OCI-LY3 (cell line): ENCODE data around the gene CCDC71.

Source experiments
- H2AFZ ChIP-seq: fragments of 200-600, 300-600 bp; shearing (Covaris generic); 2 replicates; pipeline ENCODE4 v1.6.0; 2014; ENCODE audit warnings: antibody characterized with exemption, low read depth, low read length
- H3K27ac ChIP-seq: fragments of 200-600, 300-600 bp; sonication (generic); 2 replicates; pipeline ENCODE4 v1.5.1; 2014; ENCODE audit warnings: mild to moderate bottlenecking, low read length, moderate library complexity, mixed read lengths
- H3K27me3 ChIP-seq: fragments of 200-600, 300-600 bp; sonication (generic); 2 replicates; pipeline ENCODE4 v1.6.1; 2014; ENCODE audit warnings: low read depth, low read length, mixed read lengths
- H3K36me3 ChIP-seq: fragments of 200-600, 300-600 bp; sonication (generic); replicated peaks from 2 replicates; pipeline ENCODE3; 2014; ENCODE audit warnings: low read depth, low read length, mixed read lengths
- H3K4me1 ChIP-seq: fragments of 300-600, 200-600 bp; sonication (generic); 2 replicates; pipeline ENCODE4 v1.6.1; 2014; ENCODE audit warnings: low read length, mixed read lengths
- H3K4me2 ChIP-seq: fragments of 200-600, 300-600 bp; sonication (generic); 2 replicates; pipeline ENCODE4 v1.6.1; 2014; ENCODE audit warnings: low read length, mixed read lengths
- H3K4me3 ChIP-seq: fragments of 300-600, 200-600 bp; sonication (generic); 2 replicates; pipeline ENCODE4 v1.5.1; 2014; ENCODE audit warnings: antibody characterized with exemption, mild to moderate bottlenecking, low read length, moderate library complexity
- H3K79me2 ChIP-seq: fragments of 300-600, 200-600 bp; shearing (Covaris generic); 2 replicates; pipeline ENCODE4 v1.6.1; 2014; ENCODE audit warnings: mild to moderate bottlenecking, low read length, mixed read lengths
- H3K9ac ChIP-seq: fragments of 300-600, 200-600 bp; shearing (Covaris generic); 2 replicates; pipeline ENCODE4 v1.6.0; 2014; ENCODE audit warnings: mild to moderate bottlenecking, low read length, moderate library complexity
- H3K9me3 ChIP-seq: fragments of 200-600, 300-600 bp; shearing (Covaris generic); 2 replicates; pipeline ENCODE4 v1.6.1; 2014; ENCODE audit warnings: low read length, mixed read lengths; ENCODE audit not compliant: insufficient read depth
- H4K20me1 ChIP-seq: fragments of 200-600, 300-600 bp; sonication (generic); 2 replicates; pipeline ENCODE4 v1.6.1; 2016; ENCODE audit warnings: low read length, mixed read lengths; ENCODE audit not compliant: insufficient read depth
- EZH2phosphoT487 ChIP-seq: fragments of 200-600 bp; shearing (Covaris generic); IDR thresholded peaks from 2 replicates; pipeline ENCODE4 v1.6.1; 2018; ENCODE audit warnings: antibody characterized with exemption, mixed run types, low read depth
- TF ChIP-seq, protein P1 (sequence below): fragments of 200-600, 300-600 bp; sonication (generic); IDR thresholded peaks from 2 replicates; pipeline ENCODE4 v1.5.1; 2014; ENCODE audit warnings: antibody characterized with exemption, low read length, low read depth

Gene CCDC71

DNA sequence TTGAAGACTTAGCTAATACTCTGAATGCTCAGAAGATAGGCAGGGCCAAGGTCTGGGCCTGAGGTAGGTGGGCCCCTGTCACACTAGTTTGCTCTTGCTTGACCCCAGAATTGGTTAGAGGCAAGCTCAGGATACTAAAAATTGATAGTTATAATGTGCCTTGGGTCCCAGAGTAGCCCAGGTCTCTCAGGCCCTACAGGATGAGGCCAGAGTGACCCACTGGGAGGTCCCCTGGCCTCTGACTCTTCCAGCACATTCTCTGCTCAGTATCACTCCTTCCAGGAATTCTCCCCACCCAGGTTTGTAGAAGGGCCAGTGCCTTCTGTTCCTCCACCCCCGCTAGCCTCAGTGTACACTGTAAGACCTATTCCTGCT lies 4.6 kb upstream of the CCDC71 start:
- Histone ChIP-seq H3K9ac (peak overlapping the region; percentile 83), H3K4me3 (peak overlapping the region; percentile 82), H3K36me3 (no peaks in the 10 kb centered on the region), H4K20me1 (no peaks in the 10 kb centered on the region), H3K9me3 (no peaks in the 10 kb centered on the region), H3K4me2 (peak overlapping the region; percentile 89), H2AFZ (peak overlapping the region; percentile 85), H3K27me3 (no peaks in the 10 kb centered on the region), H3K4me1 (peaks cover 18% of the 10 kb centered on the region), H3K79me2 (peaks cover 9% of the 10 kb centered on the region), H3K27ac (no peak overlapping the region)
- TF ChIP-seq, protein P1, sequence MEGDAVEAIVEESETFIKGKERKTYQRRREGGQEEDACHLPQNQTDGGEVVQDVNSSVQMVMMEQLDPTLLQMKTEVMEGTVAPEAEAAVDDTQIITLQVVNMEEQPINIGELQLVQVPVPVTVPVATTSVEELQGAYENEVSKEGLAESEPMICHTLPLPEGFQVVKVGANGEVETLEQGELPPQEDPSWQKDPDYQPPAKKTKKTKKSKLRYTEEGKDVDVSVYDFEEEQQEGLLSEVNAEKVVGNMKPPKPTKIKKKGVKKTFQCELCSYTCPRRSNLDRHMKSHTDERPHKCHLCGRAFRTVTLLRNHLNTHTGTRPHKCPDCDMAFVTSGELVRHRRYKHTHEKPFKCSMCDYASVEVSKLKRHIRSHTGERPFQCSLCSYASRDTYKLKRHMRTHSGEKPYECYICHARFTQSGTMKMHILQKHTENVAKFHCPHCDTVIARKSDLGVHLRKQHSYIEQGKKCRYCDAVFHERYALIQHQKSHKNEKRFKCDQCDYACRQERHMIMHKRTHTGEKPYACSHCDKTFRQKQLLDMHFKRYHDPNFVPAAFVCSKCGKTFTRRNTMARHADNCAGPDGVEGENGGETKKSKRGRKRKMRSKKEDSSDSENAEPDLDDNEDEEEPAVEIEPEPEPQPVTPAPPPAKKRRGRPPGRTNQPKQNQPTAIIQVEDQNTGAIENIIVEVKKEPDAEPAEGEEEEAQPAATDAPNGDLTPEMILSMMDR = no peak
- no peak for TF ChIP-seq EZH2phosphoT487

DNA sequence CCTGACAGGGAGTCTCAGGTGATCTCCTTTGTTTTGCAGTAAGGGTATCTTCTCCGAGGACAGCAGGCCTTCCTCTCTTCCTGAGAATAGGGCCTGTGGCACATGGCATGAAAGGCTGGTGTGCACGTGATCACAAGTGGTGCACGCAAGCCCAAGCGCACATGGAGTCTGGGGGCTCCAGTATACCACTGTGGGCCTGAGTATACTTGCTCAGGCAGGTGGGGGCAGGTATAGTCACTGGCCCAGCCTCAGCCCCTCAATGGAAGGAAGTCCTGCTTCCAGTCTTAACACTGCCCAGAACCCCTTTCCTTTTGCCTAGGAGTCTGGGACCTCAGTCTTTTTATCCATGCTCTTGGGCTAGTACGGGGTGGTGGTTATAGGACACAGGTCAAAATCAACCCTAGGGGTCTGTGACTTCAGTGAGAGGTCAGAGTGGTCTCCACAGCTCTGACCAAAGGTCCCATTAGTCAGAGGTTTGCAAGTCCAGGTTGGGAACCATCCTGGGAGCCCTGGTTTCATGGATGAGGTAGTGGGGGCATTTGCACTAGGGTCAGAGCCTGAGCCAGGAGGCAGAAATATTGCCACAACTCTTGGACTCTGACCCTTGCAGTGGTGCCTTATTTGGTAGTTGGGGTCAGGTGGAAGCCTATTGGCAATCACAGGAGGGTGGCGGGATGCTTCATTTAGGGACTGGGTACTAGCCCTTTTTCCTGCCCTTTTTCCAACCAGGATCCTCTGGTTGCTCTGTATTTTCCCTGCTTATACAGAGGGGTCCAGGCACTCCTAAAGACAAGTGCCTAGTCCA lies 823 bp upstream of the CCDC71 start:
- Histone ChIP-seq H3K27ac (peak overlapping the region; percentile 29), H3K4me2 (peak overlapping the region; percentile 83), H3K9me3 (no peaks in the 10 kb centered on the region), H4K20me1 (peaks cover 13% of the 10 kb centered on the region), H3K79me2 (peaks cover 40% of the 10 kb centered on the region), H3K4me1 (peaks cover 26% of the 10 kb centered on the region), H3K9ac (peak overlapping the region; percentile 92; the same call in 1 of the 2 replicates), H3K4me3 (peak overlapping the region; percentile 94), H3K36me3 (peaks cover 34% of the 10 kb centered on the region), H2AFZ (peak overlapping the region; percentile 97), H3K27me3 (no peaks in the 10 kb centered on the region)
- TF ChIP-seq, protein P1 = no peak
- TF ChIP-seq EZH2phosphoT487 = no peak

DNA sequence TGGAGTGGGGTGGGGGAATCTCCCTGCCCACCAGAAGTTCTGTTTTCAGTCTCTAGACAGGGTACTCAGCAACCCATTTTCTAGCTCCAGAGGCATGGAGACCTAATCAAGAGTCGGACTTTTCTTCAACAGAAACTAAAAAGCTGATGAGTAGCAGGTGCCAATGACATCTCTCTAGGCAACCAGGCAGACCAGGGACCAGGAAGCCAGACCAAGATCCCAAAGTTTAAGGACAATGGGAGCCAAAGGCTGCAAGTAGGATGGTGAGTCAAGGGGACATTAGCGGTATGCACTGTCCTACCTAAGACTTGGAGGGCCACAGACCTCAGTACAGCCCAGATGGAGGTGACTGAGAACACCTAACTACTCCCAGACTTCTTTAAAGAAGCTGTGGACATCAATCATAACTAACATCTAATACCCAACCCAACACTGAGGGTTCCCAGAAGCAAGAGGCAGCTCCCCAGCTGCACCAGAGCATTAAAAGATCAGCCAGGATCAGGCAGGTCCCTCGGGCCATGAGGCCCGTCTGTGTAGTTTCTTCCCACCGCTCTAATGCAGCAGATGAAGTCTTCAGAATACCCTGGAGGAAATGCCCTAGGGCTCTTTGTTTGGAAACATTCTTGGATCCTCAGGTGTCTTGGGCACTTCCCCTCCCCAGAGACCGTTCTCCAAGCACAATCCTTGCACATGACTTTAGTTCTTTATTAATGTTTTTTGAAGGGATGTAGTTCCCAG lies 979 bp downstream of the CCDC71 start:
- peak overlapping the region; percentile 36 for H3K27ac ChIP-seq
- peaks cover 18% of the 10 kb centered on the region for H3K4me1 ChIP-seq
- H4K20me1 ChIP-seq = peaks cover 13% of the 10 kb centered on the region
- no peaks in the 10 kb centered on the region for H3K27me3 ChIP-seq
- H3K4me3 ChIP-seq = peak overlapping the region; percentile 94
- H3K79me2 ChIP-seq = peaks cover 40% of the 10 kb centered on the region
- no peak overlapping the region for H2AFZ ChIP-seq
- peak overlapping the region; percentile 93 for H3K4me2 ChIP-seq
- H3K9ac ChIP-seq = peak overlapping the region; percentile 92
- no peak for TF ChIP-seq EZH2phosphoT487
- TF ChIP-seq, protein P1 = no peak
- no peaks in the 10 kb centered on the region for H3K9me3 ChIP-seq
- peaks cover 41% of the 10 kb centered on the region for H3K36me3 ChIP-seq

DNA sequence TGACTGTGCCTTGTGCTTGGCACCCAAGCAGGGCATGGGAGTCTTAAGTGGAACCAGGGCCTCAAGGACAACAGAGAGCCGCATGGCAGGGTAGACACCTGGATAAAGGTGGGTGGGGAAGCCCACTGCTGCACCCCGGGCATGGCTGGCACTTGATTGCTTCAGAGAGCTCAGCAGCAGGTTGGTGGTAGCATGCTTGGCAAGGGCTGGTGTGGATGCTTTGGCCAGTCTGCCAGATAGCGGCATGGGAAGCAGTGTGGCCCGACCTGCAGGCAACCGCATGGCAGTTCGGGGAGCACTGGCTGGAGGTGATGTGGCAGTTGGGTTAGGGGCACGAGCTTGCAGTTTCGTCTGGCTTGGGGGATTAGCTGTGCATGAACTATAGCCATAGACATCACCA lies 2.5 kb downstream of the CCDC71 start:
- H3K4me3 ChIP-seq = no peak overlapping the region
- no peak overlapping the region for H2AFZ ChIP-seq
- peaks cover 40% of the 10 kb centered on the region for H3K79me2 ChIP-seq
- peaks cover 13% of the 10 kb centered on the region for H4K20me1 ChIP-seq
- H3K9ac ChIP-seq = no peak overlapping the region
- TF ChIP-seq EZH2phosphoT487 = no peak
- TF ChIP-seq, protein P1 = no peak
- H3K27me3 ChIP-seq = no peaks in the 10 kb centered on the region
- H3K27ac ChIP-seq = no peak overlapping the region
- no peaks in the 10 kb centered on the region for H3K9me3 ChIP-seq
- no peak overlapping the region for H3K4me2 ChIP-seq
- peaks cover 20% of the 10 kb centered on the region for H3K4me1 ChIP-seq
- peaks cover 41% of the 10 kb centered on the region for H3K36me3 ChIP-seq
